Mesothelial cell of epicardium (in vitro differentiated cells): ENCODE measurements around the gene IMP4. TPM values are rescaled to one million over a fixed set of nuclear protein-coding genes. Genes with fewer than 3 reads are reported as not detected.
A peak's percentile ranks its signal among the peaks of the same experiment; 100 is the strongest.

ENCODE experiments used
- DNase-seq, 2 experiments: peaks; one replicate each; pipeline ENCODE4 v3.0.0; 2021; ENCODE audit warnings: low spot score in 2 of 2; ENCODE audit not compliant: unreplicated experiment in 2 of 2
- H3K27ac Mint-ChIP-seq: 2 replicates; pipeline ENCODE4 v1.8.0; 2021; ENCODE audit warnings: mixed read lengths
- H3K27me3 Mint-ChIP-seq: 2 replicates; pipeline ENCODE4 v1.8.0; 2021; ENCODE audit warnings: low read depth, mixed read lengths
- H3K36me3 Mint-ChIP-seq: 2 replicates; pipeline ENCODE4 v1.8.0; 2021; ENCODE audit warnings: mixed read lengths
- H3K4me1 Mint-ChIP-seq: 2 replicates; pipeline ENCODE4 v1.8.0; 2021; ENCODE audit warnings: mixed read lengths
- H3K4me3 Mint-ChIP-seq: 2 replicates; pipeline ENCODE4 v1.8.0; 2021; ENCODE audit warnings: mild to moderate bottlenecking, moderate library complexity, mixed read lengths
- H3K9me3 Mint-ChIP-seq: 2 replicates; pipeline ENCODE4 v1.8.0; 2021; ENCODE audit warnings: mixed read lengths
- total RNA-seq: library from RNA; stranded (reverse); gene quantifications from 3 replicates; pipeline ENCODE4 v1.2.1, GENCODE V29; 2021
- TF ChIP-seq, protein P1 (sequence below): fragments of 200-600 bp; sonication (generic); IDR thresholded peaks from one replicate; pipeline ENCODE4 v1.5.0; 2021; ENCODE audit warnings: antibody characterized with exemption; ENCODE audit not compliant: unreplicated experiment

IMP4 gene
- total RNA-seq, 1 donor from 2014 or later = 46.9 TPM

DNA sequence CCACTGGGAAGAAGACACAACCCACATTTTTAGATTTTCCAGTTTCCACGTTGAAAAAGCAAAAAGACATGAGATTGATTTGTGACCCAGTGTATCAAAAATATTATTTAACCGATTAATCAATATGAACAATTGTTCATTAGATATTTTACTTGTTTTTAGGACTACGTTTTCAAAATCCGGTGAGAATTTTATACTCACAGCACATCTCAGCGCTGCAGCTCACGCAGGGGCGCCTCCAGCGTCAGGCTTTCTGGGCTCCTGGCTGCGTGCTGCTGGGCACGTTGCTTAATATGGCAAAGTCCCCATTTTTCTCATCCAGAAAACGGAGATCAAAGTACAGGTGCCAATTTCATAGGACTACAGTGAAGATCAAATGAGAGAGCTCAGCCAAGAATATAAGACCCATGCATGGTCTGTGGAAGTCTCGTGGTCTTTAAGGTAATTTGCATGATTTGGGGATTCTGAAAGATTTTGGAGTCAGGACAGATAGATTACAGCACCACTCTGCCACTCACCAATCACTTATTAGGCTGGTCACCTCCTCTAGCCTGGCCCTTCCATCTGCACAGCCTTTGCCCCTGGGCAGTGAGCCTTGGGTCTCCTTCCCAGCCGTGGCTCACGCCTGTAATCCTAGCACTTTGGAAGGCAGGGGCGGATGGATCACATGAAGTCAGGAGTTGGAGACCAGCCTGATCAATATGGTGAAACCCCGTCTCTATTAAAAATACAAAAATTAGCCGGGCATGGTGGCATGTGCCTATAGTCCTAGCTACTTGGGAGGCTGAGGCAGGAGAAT lies 49.4 kb downstream of the IMP4 start:
- H3K4me3 Mint-ChIP-seq = peak overlapping the region; percentile 81
- H3K36me3 Mint-ChIP-seq = no peaks in the 10 kb centered on the region
- peaks cover 11% of the 10 kb centered on the region for H3K4me1 Mint-ChIP-seq
- peaks cover 6% of the 10 kb centered on the region for H3K27me3 Mint-ChIP-seq
- peak overlapping the region; percentile 85 for H3K27ac Mint-ChIP-seq
- TF ChIP-seq, protein P1, sequence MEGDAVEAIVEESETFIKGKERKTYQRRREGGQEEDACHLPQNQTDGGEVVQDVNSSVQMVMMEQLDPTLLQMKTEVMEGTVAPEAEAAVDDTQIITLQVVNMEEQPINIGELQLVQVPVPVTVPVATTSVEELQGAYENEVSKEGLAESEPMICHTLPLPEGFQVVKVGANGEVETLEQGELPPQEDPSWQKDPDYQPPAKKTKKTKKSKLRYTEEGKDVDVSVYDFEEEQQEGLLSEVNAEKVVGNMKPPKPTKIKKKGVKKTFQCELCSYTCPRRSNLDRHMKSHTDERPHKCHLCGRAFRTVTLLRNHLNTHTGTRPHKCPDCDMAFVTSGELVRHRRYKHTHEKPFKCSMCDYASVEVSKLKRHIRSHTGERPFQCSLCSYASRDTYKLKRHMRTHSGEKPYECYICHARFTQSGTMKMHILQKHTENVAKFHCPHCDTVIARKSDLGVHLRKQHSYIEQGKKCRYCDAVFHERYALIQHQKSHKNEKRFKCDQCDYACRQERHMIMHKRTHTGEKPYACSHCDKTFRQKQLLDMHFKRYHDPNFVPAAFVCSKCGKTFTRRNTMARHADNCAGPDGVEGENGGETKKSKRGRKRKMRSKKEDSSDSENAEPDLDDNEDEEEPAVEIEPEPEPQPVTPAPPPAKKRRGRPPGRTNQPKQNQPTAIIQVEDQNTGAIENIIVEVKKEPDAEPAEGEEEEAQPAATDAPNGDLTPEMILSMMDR = no peak
- DNase-seq = no peak
- no peaks in the 10 kb centered on the region for H3K9me3 Mint-ChIP-seq

DNA sequence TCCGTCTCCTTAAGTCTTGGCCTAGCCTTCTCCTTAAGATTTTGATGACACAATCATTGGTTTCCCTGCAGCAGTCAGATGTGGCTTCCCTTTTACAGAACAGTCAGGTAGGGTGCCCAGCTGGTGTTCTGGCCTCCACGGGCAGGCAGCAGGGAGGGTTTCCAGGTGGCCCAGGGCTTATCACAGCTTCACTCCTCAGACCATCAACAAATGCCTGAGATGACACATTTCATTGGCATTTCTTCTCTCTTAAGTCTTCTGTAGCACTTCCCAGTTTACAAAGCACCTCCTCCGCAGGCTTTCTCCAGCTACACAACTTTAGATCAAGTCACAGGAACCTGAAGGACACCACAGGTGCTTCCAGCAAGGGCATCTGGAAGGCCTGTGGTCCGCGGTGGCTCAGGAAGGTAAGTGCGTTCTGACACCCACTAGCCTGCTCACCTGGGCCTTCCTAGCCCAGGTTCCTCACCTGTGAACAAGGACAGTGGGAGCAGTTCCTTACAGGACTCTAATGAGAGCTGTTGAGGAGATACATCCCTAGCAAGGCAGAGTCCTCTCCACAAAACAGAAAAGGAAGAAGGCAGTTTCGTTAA lies 50.7 kb downstream of the IMP4 start:
- H3K36me3 Mint-ChIP-seq = no peaks in the 10 kb centered on the region
- no peaks in the 10 kb centered on the region for H3K9me3 Mint-ChIP-seq
- peaks cover 11% of the 10 kb centered on the region for H3K4me1 Mint-ChIP-seq
- no peak for DNase-seq
- H3K27me3 Mint-ChIP-seq = peaks cover 16% of the 10 kb centered on the region
- H3K27ac Mint-ChIP-seq = no peak overlapping the region
- TF ChIP-seq, protein P1 = no peak
- H3K4me3 Mint-ChIP-seq = peak overlapping the region; percentile 15

Other genes starting within 250 kb of the IMP4 start
- gene POTEF, start 213.7 kb upstream of the IMP4 start, total RNA-seq = 49.5 to 55.5 TPM (median 53.3 TPM) in 3 replicates
- gene CCDC74B, start 197.8 kb upstream of the IMP4 start, total RNA-seq = 7.1 to 8.9 TPM (median 7.4 TPM) in 3 replicates
- gene SMPD4, start 161.3 kb upstream of the IMP4 start, total RNA-seq = 82.8 to 89.2 TPM (median 85.7 TPM) in 3 replicates
- 217 to 234 TPM (median 231 TPM) in 3 replicates for gene MZT2B, start 160.6 kb upstream of the IMP4 start, total RNA-seq
- gene TUBA3E, start 144.5 kb upstream of the IMP4 start, total RNA-seq = not detected in 3 replicates
- gene PTPN18, start 13.2 kb downstream of the IMP4 start, total RNA-seq = 20.1 to 23.2 TPM (median 21.3 TPM) in 3 replicates
- 7.0 to 7.3 TPM (median 7.1 TPM) in 3 replicates for gene POTEI, start 166.4 kb downstream of the IMP4 start, total RNA-seq
- gene CFC1B, start 178.3 kb downstream of the IMP4 start, total RNA-seq = not detected in 3 replicates